ENCODE results near the gene BCKDHB. TPM values are rescaled to one million over a fixed set of nuclear protein-coding genes. Genes with fewer than 3 reads are reported as not detected.

BCKDHB gene
- polyA plus RNA-seq, 1 of the 3 experiments (the other 2 are of a cell fraction): 19.9 TPM

DNA sequence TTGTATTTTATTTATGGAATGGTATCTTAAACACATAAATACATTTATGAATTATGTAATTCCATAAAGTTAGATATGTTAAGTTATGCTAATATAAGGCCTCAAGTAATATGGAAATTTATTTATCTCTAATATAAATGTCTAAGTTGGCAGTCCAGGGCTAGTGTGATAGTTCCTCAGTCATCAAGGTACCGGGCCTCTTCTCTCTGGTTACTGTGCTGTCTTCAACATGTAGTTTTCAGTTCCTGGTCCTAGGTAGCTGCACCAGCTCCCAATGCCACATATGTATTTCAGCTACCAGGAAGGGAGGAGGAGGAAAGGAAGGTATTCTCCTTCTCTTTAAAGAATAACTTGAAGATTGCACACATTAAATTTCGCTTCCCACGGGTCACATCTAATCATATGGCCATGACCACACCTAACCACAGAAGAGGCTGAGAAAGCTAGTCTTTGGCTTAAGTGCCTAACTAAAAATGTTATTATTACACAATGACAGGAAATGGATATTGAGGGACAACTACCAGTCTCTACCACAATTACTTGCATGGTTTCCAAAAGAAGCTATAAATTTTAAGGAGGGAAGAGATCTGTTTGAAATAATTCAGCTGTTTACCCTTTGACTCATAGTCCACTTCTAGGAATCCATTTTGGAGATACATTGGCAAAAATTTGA lies 68.6 kb downstream of the BCKDHB start:
- H3K4me2 ChIP-seq: no peak overlapping the region
- DNase-seq: no peak
- no peaks in the 10 kb centered on the region for H4K20me1 ChIP-seq (ENCODE audit: insufficient read depth)
- no peaks in the 10 kb centered on the region for H3K9me3 ChIP-seq
- TF ChIP-seq TEAD4 (IDR thresholded peaks at IDR 0.05; ENCODE audit: borderline replicate concordance, insufficient read depth) (0 out of 2 replicates have a peak, but pooled peaks have one; percentile 11), RCOR1 (IDR thresholded peaks at IDR 0.05; ENCODE audit: low read length) (no peak), JUND (IDR thresholded peaks at IDR 0.05) (peak; percentile 22; the same call in 1 of the 2 replicates), SIN3A (IDR thresholded peaks at IDR 0.05; ENCODE audit: borderline replicate concordance, low read depth, low read length) (no peak), TCF12 (IDR thresholded peaks at IDR 0.05) (peak; percentile 31; the same call in 1 of the 2 replicates), REST (IDR thresholded peaks at IDR 0.05; ENCODE audit: low read depth, low read length) (no peak), MXI1 (IDR thresholded peaks at IDR 0.05; ENCODE audit: low read depth, low read length) (no peak), MEF2A (IDR thresholded peaks at IDR 0.05; ENCODE audit: borderline replicate concordance, low read depth) (no peak), USF1 (IDR thresholded peaks at IDR 0.05; ENCODE audit: borderline replicate concordance, low read depth) (no peak)
- TF ChIP-seq, protein P1, sequence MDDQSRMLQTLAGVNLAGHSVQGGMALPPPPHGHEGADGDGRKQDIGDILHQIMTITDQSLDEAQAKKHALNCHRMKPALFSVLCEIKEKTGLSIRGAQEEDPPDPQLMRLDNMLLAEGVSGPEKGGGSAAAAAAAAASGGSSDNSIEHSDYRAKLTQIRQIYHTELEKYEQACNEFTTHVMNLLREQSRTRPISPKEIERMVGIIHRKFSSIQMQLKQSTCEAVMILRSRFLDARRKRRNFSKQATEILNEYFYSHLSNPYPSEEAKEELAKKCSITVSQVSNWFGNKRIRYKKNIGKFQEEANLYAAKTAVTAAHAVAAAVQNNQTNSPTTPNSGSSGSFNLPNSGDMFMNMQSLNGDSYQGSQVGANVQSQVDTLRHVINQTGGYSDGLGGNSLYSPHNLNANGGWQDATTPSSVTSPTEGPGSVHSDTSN (IDR thresholded peaks at IDR 0.05): peak; percentile 39
- H3F3A ChIP-seq (replicated peaks; ENCODE audit: insufficient read depth): peaks cover 2% of the 10 kb centered on the region
- H3K79me2 ChIP-seq (ENCODE audit: insufficient read depth): no peaks in the 10 kb centered on the region
- H3K9me2 ChIP-seq: no peaks in the 10 kb centered on the region
- H3K4me1 ChIP-seq (ENCODE audit: control insufficient read depth in 1 of 2, insufficient read depth in 2 of 2, low read depth in 1 of 2, low read length in 1 of 2): 0 out of 4 replicates have a peak, but pooled peaks cover 0 to 4% of the 10 kb centered on the region in 2 experiments
- 0 out of 4 replicates have a peak overlapping the region, but pooled peaks of 1 of the 2 experiments have one; percentile 7 for H3K27ac ChIP-seq (ENCODE audit: low read depth in 2 of 2, low read length in 1 of 2)
- H3K9ac ChIP-seq: no peak overlapping the region
- peaks cover 5 to 9% of the 10 kb centered on the region in 2 experiments for H3K36me3 ChIP-seq (replicated peaks in 1 of 2; ENCODE audit: control insufficient read depth in 1 of 2, insufficient read depth in 2 of 2, low read length in 1 of 2)
- 74% methylated on average over 3 of the region's 3 CpGs for WGBS (ENCODE audit: low lambda C conversion rate)
- ChIA-PET CTCF (interaction anchor here (0.9 to 1.4 kb wide), 2 partner anchors 10 to 14 kb away, joined by 3 read pairs; no protein-coding TSS in a partner anchor), POLR2A (no interaction called here)
- H3K4me3 ChIP-seq (ENCODE audit: low read depth in 2 of 2, low read length in 1 of 2): no peak overlapping the region
- no peak overlapping the region for H2AFZ ChIP-seq (ENCODE audit: low read depth)
- no peaks in the 10 kb centered on the region for H3K27me3 ChIP-seq (ENCODE audit: insufficient read depth)

GRCh38 chr6:80179695-80180094 lies 73.2 kb downstream of the BCKDHB start:
- POLR2A ChIA-PET: no interaction called here
- Histone ChIP-seq H3K4me3 (ENCODE audit: low read depth in 2 of 2, low read length in 1 of 2) (no peak overlapping the region), H3K27ac (ENCODE audit: low read depth in 2 of 2, low read length in 1 of 2) (peak overlapping the region in 1 of 2 experiments; percentile 19; a peak in 1 of 4 replicates), H3K4me2 (no peak overlapping the region), H2AFZ (ENCODE audit: low read depth) (no peak overlapping the region), H3K9me2 (no peaks in the 10 kb centered on the region), H3K36me3 (replicated peaks in 1 of 2; ENCODE audit: control insufficient read depth in 1 of 2, insufficient read depth in 2 of 2, low read length in 1 of 2) (peaks cover 0 to 9% of the 10 kb centered on the region in 2 experiments), H3K9me3 (0 out of 2 replicates have a peak, but pooled peaks cover 3% of the 10 kb centered on the region), H3K79me2 (ENCODE audit: insufficient read depth) (peaks cover 4% of the 10 kb centered on the region; the same call in 1 of the 2 replicates), H3K4me1 (ENCODE audit: control insufficient read depth in 1 of 2, insufficient read depth in 2 of 2, low read depth in 1 of 2, low read length in 1 of 2) (peaks cover 0 to 21% of the 10 kb centered on the region in 2 experiments), H4K20me1 (ENCODE audit: insufficient read depth) (no peaks in the 10 kb centered on the region), H3F3A (replicated peaks; ENCODE audit: insufficient read depth) (peaks cover 12% of the 10 kb centered on the region), H3K27me3 (ENCODE audit: insufficient read depth) (no peaks in the 10 kb centered on the region), H3K9ac (no peak overlapping the region)
- CTCF ChIA-PET: no interaction called here
- DNase-seq: no peak
- 38% methylated on average over 1 of the region's 1 CpG for whole genome bisulfite sequencing (ENCODE audit: low lambda C conversion rate)
- TF ChIP-seq GABPA (IDR thresholded peaks at IDR 0.05; ENCODE audit: low read depth) (no peak), FOXM1 (IDR thresholded peaks at IDR 0.05; ENCODE audit: low read depth) (no peak), RXRA (IDR thresholded peaks at IDR 0.05; ENCODE audit: borderline replicate concordance, low read depth) (no peak), TAF1 (IDR thresholded peaks at IDR 0.05; ENCODE audit: borderline replicate concordance, low read depth, low read length) (no peak), NFIC (IDR thresholded peaks at IDR 0.05; ENCODE audit: borderline replicate concordance) (no peak), TCF12 (IDR thresholded peaks at IDR 0.05) (no peak), TEAD4 (IDR thresholded peaks at IDR 0.05; ENCODE audit: borderline replicate concordance, insufficient read depth) (no peak), SIN3A (IDR thresholded peaks at IDR 0.05; ENCODE audit: borderline replicate concordance, low read depth, low read length) (no peak)

Measured in SK-N-SH (cell line).